Coronary artery (tissue), 2 donors: Measurements from ENCODE around the gene APLF.

Experiments
- DNase-seq: peaks from one replicate; pipeline ENCODE4 v3.0.0-alpha.2; 2017; ENCODE audit warnings: low spot score
- H3K27ac ChIP-seq, 2 donors: fragments of 200-600 bp; sonication (generic); one replicate each; pipeline ENCODE4 v1.5.1; 2016 to 2019
- H3K4me3 ChIP-seq: fragments of 200-600 bp; sonication (generic); 2 replicates; pipeline ENCODE4 v1.5.1; 2016; ENCODE audit warnings: mild to moderate bottlenecking, moderate library complexity
- TF ChIP-seq, protein P1 (sequence below): fragments of 200-600 bp; sonication (generic); IDR thresholded peaks from one replicate; pipeline ENCODE4 v1.5.1; 2019; ENCODE audit warnings: antibody characterized with exemption

APLF gene

GRCh38 chr2:68468801-68469200 lies 1.4 kb downstream of the APLF start:
- TF ChIP-seq, protein P1, sequence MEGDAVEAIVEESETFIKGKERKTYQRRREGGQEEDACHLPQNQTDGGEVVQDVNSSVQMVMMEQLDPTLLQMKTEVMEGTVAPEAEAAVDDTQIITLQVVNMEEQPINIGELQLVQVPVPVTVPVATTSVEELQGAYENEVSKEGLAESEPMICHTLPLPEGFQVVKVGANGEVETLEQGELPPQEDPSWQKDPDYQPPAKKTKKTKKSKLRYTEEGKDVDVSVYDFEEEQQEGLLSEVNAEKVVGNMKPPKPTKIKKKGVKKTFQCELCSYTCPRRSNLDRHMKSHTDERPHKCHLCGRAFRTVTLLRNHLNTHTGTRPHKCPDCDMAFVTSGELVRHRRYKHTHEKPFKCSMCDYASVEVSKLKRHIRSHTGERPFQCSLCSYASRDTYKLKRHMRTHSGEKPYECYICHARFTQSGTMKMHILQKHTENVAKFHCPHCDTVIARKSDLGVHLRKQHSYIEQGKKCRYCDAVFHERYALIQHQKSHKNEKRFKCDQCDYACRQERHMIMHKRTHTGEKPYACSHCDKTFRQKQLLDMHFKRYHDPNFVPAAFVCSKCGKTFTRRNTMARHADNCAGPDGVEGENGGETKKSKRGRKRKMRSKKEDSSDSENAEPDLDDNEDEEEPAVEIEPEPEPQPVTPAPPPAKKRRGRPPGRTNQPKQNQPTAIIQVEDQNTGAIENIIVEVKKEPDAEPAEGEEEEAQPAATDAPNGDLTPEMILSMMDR, result no peak
- DNase-seq, result no peak
- H3K27ac ChIP-seq, result no peak overlapping the region
- no peak overlapping the region for H3K4me3 ChIP-seq

GRCh38 chr2:68469935-68470334 lies 2.5 kb downstream of the APLF start:
- Histone ChIP-seq H3K27ac (no peak overlapping the region), H3K4me3 (no peak overlapping the region)
- DNase-seq, result no peak
- TF ChIP-seq, protein P1, result no peak

DNA sequence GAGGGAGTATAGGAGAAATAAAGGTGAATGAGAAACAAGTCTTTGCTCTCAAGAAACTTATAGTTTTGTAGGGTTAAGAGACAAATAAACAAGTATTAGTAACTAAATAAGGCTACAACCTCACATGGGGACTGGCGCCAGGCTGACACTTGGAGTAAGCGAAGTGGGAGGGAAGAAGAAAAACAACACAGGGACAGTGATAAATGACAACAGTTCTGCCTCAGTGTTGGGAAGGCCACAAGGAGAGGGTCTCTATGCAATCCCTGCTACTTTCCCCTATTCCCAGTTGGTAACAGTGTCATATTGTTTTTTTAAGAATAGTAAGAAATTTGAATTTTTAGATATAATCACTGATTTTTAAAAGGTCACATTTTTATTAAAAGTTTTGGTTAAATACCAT lies 4.0 kb downstream of the APLF start:
- TF ChIP-seq, protein P1, result no peak
- DNase-seq, result no peak
- Histone ChIP-seq H3K27ac (no peak overlapping the region), H3K4me3 (no peak overlapping the region)

GRCh38 chr2:68472796-68473414 lies 5.5 kb downstream of the APLF start:
- DNase-seq, result no peak
- Histone ChIP-seq H3K27ac (no peak overlapping the region), H3K4me3 (no peak overlapping the region)
- TF ChIP-seq, protein P1, result no peak

GRCh38 chr2:68475110-68475509 lies 7.7 kb downstream of the APLF start:
- Histone ChIP-seq H3K4me3 (no peak overlapping the region), H3K27ac (no peak overlapping the region)
- TF ChIP-seq, protein P1, result no peak
- DNase-seq, result no peak

GRCh38 chr2:68475576-68475975 lies 8.2 kb downstream of the APLF start:
- DNase-seq, result no peak
- Histone ChIP-seq H3K27ac (no peak overlapping the region), H3K4me3 (no peak overlapping the region)
- TF ChIP-seq, protein P1, result no peak

GRCh38 chr2:68476454-68476853 lies 9.1 kb downstream of the APLF start:
- DNase-seq, result no peak
- no peak overlapping the region for H3K4me3 ChIP-seq
- TF ChIP-seq, protein P1, result no peak
- H3K27ac ChIP-seq, result no peak overlapping the region
